Activated CD4-positive, alpha-beta T cell treated with anti-CD3 and anti-CD28 coated beads for 36 hours (primary cell): Measurements from ENCODE around the gene PRKCA. TPM values are rescaled to one million over a fixed set of nuclear protein-coding genes. Genes with fewer than 3 reads are reported as not detected.

Source experiments
- ATAC-seq: fragments of 200-7000 bp; cut with Tn5 transposase; one replicate; pipeline ENCODE4 v1.10.0; 2021; ENCODE audit warnings: mild to moderate bottlenecking, moderate library complexity
- CTCF ChIA-PET: fragments of 350-600 bp; sonication (Branson Sonifier 250); formaldehyde crosslinking; loops from one replicate; lab custom pipeline; 2021; ENCODE audit warnings: antibody characterized with exemption; lab: Charles Lee
- POLR2A ChIA-PET: fragments of 350-600 bp; sonication (Branson Sonifier 250); formaldehyde crosslinking; loops from one replicate; lab custom pipeline; 2021; ENCODE audit warnings: antibody characterized with exemption, inconsistent platforms; lab: Charles Lee
- DNase-seq: peaks from one replicate; pipeline ENCODE4 v3.0.0-alpha.2; 2020
- H3K27ac Mint-ChIP-seq: one replicate; pipeline ENCODE4 v1.8.0; 2021; ENCODE audit warnings: mixed read lengths
- H3K27me3 Mint-ChIP-seq: one replicate; pipeline ENCODE4 v1.8.0; 2021; ENCODE audit warnings: mixed read lengths
- H3K36me3 Mint-ChIP-seq: one replicate; pipeline ENCODE4 v1.8.0; 2021; ENCODE audit warnings: low read depth, mixed read lengths
- H3K4me1 Mint-ChIP-seq: one replicate; pipeline ENCODE4 v1.8.0; 2021; ENCODE audit warnings: mixed read lengths
- H3K4me3 Mint-ChIP-seq: one replicate; pipeline ENCODE4 v1.8.0; 2021; ENCODE audit warnings: mild to moderate bottlenecking, moderate library complexity, mixed read lengths
- H3K9me3 Mint-ChIP-seq: one replicate; pipeline ENCODE4 v1.8.0; 2021; ENCODE audit warnings: low read depth, mixed read lengths
- intact Hi-C, 2 experiments: fragments of 100-400 bp; cut with DNase I in 1 of 2; cut with micrococcal nuclease in 1 of 2; formaldehyde crosslinking; loops; one replicate each; pipeline versions ENCODE4 v1.14.2 to v1.15.1; 2022 to 2024; cut with DNase I, micrococcal nuclease
- microRNA-seq: library from miRNA; unstranded; fragments of <30 nt; microRNA quantifications from one replicate; pipeline ENCODE4 v1.2.0, GENCODE V29; 2021; ENCODE audit warnings: borderline replicate concordance
- total RNA-seq, 2 experiments: library from RNA; stranded (reverse); gene quantifications; one replicate each; pipeline ENCODE4 v1.2.3, GENCODE V29; 2021

Gene PRKCA
- total RNA-seq, 2 experiments from 2014 or later, result 73.3 to 77.0 TPM

- Mint-ChIP-seq H3K4me3 (no peak overlapping the region), H3K36me3 (no peaks in the 10 kb centered on the region), H3K4me1 (no peaks in the 10 kb centered on the region), H3K27me3 (no peaks in the 10 kb centered on the region), H3K27ac (no peak overlapping the region), H3K9me3 (peaks cover 3% of the 10 kb centered on the region)
- intact Hi-C loops, result loop anchor here in 1 of 2 experiments (2.0 kb wide), 1 partner anchor 68 kb away; no protein-coding TSS in a partner anchor
- ATAC-seq, result no peak
- peak; percentile 72 for DNase-seq
- POLR2A ChIA-PET, result no interaction called here
- CTCF ChIA-PET, result interaction anchor here (0.7 to 1.2 kb wide), 3 partner anchors 10 to 683 kb away, joined by 3 to 5 read pairs (median 4); no protein-coding TSS in a partner anchor
These were observed 552.8 kb downstream of the PRKCA start for GRCh38 chr17:66855204-66855603.

- Mint-ChIP-seq H3K27me3 (peaks cover 5% of the 10 kb centered on the region), H3K4me3 (no peak overlapping the region), H3K27ac (no peak overlapping the region), H3K36me3 (no peaks in the 10 kb centered on the region), H3K4me1 (no peaks in the 10 kb centered on the region), H3K9me3 (peaks cover 6% of the 10 kb centered on the region)
- ATAC-seq, result no peak
- ChIA-PET POLR2A (no interaction called here), CTCF (interaction anchor here (0.7 kb wide), 1 partner anchor 418 kb away, joined by 3 read pairs; no protein-coding TSS in a partner anchor)
- no peak for DNase-seq
- intact Hi-C loops, result no loop called here
These were observed 556.0 kb downstream of the PRKCA start for GRCh38 chr17:66858226-66859083.

DNA sequence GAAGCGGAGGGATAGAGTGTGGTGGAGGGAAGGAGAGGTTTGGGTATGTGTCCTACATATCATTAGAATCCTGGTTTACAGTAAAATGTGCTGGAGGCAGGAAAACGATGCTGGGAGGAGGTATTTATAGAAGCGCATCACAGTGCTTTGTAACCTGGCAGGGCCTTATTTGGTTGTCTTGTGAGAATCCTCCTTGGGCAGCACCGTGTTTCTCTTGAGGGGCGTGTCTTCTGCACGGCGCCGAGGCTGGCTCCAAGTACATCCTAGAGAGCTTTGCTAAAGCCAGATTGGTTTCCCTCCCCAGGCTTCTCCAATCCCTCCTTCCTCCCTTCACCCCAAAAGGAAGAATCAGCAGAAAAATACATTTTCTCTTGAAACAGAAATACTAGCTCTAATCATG, 556.9 kb downstream of the PRKCA start:
- H3K27me3 Mint-ChIP-seq, result peaks cover 9% of the 10 kb centered on the region
- no peak overlapping the region for H3K27ac Mint-ChIP-seq
- POLR2A ChIA-PET, result no interaction called here
- intact Hi-C loops, result no loop called here
- no peak for ATAC-seq
- no peak overlapping the region for H3K4me3 Mint-ChIP-seq
- DNase-seq, result no peak
- no peaks in the 10 kb centered on the region for H3K36me3 Mint-ChIP-seq
- CTCF ChIA-PET, result interaction anchor here (0.6 to 1.0 kb wide), 3 partner anchors 8 to 71 kb away, joined by 3 read pairs; no protein-coding TSS in a partner anchor
- no peaks in the 10 kb centered on the region for H3K4me1 Mint-ChIP-seq
- H3K9me3 Mint-ChIP-seq, result peaks cover 6% of the 10 kb centered on the region

DNA sequence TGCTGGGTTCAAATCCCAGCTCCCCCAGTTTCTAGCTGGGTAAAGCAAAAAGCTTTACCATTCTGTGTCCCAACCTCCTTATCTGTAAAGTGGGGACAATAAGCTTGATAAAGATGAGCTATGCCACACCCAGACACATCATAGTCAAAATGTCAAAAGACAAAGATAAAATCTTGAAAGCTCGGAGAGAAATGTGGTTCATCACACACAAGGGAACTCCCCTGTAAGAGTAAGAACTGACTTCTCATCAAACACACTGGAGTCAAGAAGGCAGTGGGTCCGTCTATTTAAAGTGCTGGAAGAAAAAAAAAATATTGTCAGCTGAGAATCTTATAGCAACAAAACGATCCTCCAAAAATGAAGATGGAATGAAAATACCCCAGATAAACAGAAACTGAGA, 557.8 kb downstream of the PRKCA start:
- DNase-seq, result no peak
- peak; percentile 65 for ATAC-seq
- Mint-ChIP-seq H3K4me1 (no peaks in the 10 kb centered on the region), H3K4me3 (no peak overlapping the region), H3K36me3 (no peaks in the 10 kb centered on the region), H3K9me3 (peaks cover 2% of the 10 kb centered on the region), H3K27ac (no peak overlapping the region), H3K27me3 (peaks cover 9% of the 10 kb centered on the region)
- ChIA-PET POLR2A (no interaction called here), CTCF (interaction anchor here (0.6 to 1.0 kb wide), 3 partner anchors 9 to 134 kb away, joined by 3 read pairs; no protein-coding TSS in a partner anchor)
- intact Hi-C loops, result no loop called here

Small RNA genes lying within 50 kb of the gene (microRNA-seq; reads per million reads assigned to microRNA genes)
- gene MIR634, result not detected

Other genes starting within 250 kb of the PRKCA start
- gene CEP112, start 110.5 kb upstream of the PRKCA start, total RNA-seq, result 1 to 10 TPM; 2.2 to 2.8 TPM
- gene APOH, start 73.2 kb upstream of the PRKCA start, total RNA-seq, result not detected